ENCODE data around the gene SELENOV. TPM values are rescaled to one million over a fixed set of nuclear protein-coding genes. Genes with fewer than 3 reads are reported as not detected.

Gene SELENOV
- total RNA-seq, 1 experiment from 2014 or later = 0.80 TPM

DNA sequence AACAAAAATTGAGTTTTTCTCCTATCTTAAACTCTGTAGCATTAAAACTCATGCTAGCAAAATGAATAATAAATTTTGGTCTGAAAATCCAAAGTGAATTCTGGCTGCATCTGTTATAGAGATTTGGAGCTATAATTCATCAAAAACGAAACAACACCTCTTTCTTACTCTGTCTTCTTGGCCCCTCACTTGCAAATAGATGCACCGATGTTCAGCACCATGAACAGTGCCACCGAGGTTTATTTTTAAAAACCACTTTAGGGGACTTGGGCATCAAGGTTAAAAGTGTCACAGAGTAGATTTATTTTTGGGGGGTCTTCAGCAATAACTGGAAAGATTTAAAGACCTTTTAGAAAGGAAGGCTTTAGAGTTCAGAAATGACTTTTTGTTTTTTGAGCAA, 51.1 kb downstream of the SELENOV start:
- Histone ChIP-seq H3K27me3 (ENCODE audit: control insufficient read depth, insufficient read depth, low read length) (peaks cover 89% of the 10 kb centered on the region), H3K4me3 (ENCODE audit: low read depth in 2 of 2, low read length in 2 of 2) (no peak overlapping the region), H3K27ac (ENCODE audit: low read length) (no peak overlapping the region), H3K36me3 (ENCODE audit: control insufficient read depth, insufficient read depth, low read length) (no peaks in the 10 kb centered on the region), H3K4me1 (ENCODE audit: control insufficient read depth, insufficient read depth, low read length) (0 out of 2 replicates have a peak, but pooled peaks cover 5% of the 10 kb centered on the region), H3K9me3 (ENCODE audit: control insufficient read depth, insufficient read depth, low read depth, low read length) (no peaks in the 10 kb centered on the region)
- ChIA-PET POLR2A (interaction anchor here (0.7 to 1.0 kb wide), 2 partner anchors 38 to 76 kb away, joined by 3 read pairs; no protein-coding TSS in a partner anchor), CTCF (interaction anchor here (1.5 to 2.1 kb wide), 4 partner anchors 15 to 278 kb away, joined by 3 to 14 read pairs (median 4); no protein-coding TSS in a partner anchor)
- no peak for DNase-seq (ENCODE audit: low read depth, low spot score)
- intact Hi-C loops (cut with micrococcal nuclease; ENCODE audit: unreplicated experiment) (no loop called here), in situ Hi-C loops (cut with HindIII; ENCODE audit: low pct_unique_long_range_greater_than_20kb, low sequenced_read_pairs) (loop anchor here (10.0 kb wide), 1 partner anchor 359 kb away; no protein-coding TSS in a partner anchor)
- no peak for ATAC-seq
- BruUV-seq (replicated peaks) = no TSS peak
- TF ChIP-seq, protein P1, sequence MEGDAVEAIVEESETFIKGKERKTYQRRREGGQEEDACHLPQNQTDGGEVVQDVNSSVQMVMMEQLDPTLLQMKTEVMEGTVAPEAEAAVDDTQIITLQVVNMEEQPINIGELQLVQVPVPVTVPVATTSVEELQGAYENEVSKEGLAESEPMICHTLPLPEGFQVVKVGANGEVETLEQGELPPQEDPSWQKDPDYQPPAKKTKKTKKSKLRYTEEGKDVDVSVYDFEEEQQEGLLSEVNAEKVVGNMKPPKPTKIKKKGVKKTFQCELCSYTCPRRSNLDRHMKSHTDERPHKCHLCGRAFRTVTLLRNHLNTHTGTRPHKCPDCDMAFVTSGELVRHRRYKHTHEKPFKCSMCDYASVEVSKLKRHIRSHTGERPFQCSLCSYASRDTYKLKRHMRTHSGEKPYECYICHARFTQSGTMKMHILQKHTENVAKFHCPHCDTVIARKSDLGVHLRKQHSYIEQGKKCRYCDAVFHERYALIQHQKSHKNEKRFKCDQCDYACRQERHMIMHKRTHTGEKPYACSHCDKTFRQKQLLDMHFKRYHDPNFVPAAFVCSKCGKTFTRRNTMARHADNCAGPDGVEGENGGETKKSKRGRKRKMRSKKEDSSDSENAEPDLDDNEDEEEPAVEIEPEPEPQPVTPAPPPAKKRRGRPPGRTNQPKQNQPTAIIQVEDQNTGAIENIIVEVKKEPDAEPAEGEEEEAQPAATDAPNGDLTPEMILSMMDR (IDR thresholded peaks at IDR 0.05) = no peak; the same call in 1 of the 2 replicates
- TF ChIP-seq SIN3A (IDR thresholded peaks at IDR 0.05; ENCODE audit: borderline replicate concordance, insufficient read depth, low read depth, low read length) = no peak
- TF ChIP-seq POLR2AphosphoS5 (IDR thresholded peaks at IDR 0.05; ENCODE audit: low read depth, low read length) = no peak
- TF ChIP-seq, protein P2, sequence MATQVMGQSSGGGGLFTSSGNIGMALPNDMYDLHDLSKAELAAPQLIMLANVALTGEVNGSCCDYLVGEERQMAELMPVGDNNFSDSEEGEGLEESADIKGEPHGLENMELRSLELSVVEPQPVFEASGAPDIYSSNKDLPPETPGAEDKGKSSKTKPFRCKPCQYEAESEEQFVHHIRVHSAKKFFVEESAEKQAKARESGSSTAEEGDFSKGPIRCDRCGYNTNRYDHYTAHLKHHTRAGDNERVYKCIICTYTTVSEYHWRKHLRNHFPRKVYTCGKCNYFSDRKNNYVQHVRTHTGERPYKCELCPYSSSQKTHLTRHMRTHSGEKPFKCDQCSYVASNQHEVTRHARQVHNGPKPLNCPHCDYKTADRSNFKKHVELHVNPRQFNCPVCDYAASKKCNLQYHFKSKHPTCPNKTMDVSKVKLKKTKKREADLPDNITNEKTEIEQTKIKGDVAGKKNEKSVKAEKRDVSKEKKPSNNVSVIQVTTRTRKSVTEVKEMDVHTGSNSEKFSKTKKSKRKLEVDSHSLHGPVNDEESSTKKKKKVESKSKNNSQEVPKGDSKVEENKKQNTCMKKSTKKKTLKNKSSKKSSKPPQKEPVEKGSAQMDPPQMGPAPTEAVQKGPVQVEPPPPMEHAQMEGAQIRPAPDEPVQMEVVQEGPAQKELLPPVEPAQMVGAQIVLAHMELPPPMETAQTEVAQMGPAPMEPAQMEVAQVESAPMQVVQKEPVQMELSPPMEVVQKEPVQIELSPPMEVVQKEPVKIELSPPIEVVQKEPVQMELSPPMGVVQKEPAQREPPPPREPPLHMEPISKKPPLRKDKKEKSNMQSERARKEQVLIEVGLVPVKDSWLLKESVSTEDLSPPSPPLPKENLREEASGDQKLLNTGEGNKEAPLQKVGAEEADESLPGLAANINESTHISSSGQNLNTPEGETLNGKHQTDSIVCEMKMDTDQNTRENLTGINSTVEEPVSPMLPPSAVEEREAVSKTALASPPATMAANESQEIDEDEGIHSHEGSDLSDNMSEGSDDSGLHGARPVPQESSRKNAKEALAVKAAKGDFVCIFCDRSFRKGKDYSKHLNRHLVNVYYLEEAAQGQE (IDR thresholded peaks at IDR 0.05; ENCODE audit: insufficient read depth in 1 of 2, low read depth in 2 of 2, low read length in 1 of 2) = no peak
- TF ChIP-seq TCF7L2 (IDR thresholded peaks at IDR 0.05; ENCODE audit: low read depth, low read length) = no peak

DNA sequence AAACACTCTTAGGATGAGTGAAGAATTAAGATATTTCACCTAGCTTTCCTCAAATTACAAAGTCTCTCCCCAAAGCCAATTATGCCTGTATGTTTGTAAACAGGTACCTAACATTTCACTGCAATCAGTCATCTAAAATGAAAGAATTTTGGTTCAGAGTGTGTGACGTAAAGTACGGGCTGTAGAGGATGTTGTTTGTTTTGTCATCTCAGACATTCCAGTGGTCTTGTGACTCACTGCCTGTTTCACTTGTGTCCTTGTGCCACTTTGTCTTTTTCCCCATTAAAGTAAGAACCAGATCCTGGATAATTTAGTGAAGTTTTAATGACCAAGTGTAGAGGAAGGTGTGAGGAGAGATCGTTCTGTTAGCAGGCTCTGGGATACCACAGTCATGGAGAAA, 53.7 kb downstream of the SELENOV start:
- no TSS peak for BruUV-seq (replicated peaks)
- DNase-seq (ENCODE audit: low read depth, low spot score) (peak; percentile 83), ATAC-seq (peak; percentile 59)
- in situ Hi-C loops (cut with HindIII; ENCODE audit: low pct_unique_long_range_greater_than_20kb, low sequenced_read_pairs) = loop anchor here (10.0 kb wide), 1 partner anchor 356 kb away; no protein-coding TSS in a partner anchor
- CTCF ChIA-PET = no interaction called here
- Histone ChIP-seq H3K27ac (ENCODE audit: low read length) (no peak overlapping the region), H3K27me3 (ENCODE audit: control insufficient read depth, insufficient read depth, low read length) (peaks cover 85% of the 10 kb centered on the region), H3K4me1 (ENCODE audit: control insufficient read depth, insufficient read depth, low read length) (0 out of 2 replicates have a peak, but pooled peaks cover 5% of the 10 kb centered on the region), H3K4me3 (ENCODE audit: low read depth in 2 of 2, low read length in 2 of 2) (no peak overlapping the region), H3K9me3 (ENCODE audit: control insufficient read depth, insufficient read depth, low read depth, low read length) (no peaks in the 10 kb centered on the region), H3K36me3 (ENCODE audit: control insufficient read depth, insufficient read depth, low read length) (no peaks in the 10 kb centered on the region)
- POLR2A ChIA-PET = interaction anchor here (0.5 kb wide), 1 partner anchor 20 kb away, joined by 8 read pairs; no protein-coding TSS in a partner anchor
- TF ChIP-seq SIN3A (IDR thresholded peaks at IDR 0.05; ENCODE audit: borderline replicate concordance, insufficient read depth, low read depth, low read length) = no peak
- no peak for TF ChIP-seq TCF7L2 (IDR thresholded peaks at IDR 0.05; ENCODE audit: low read depth, low read length)
- TF ChIP-seq, protein P1 (IDR thresholded peaks at IDR 0.05) = no peak
- no peak for TF ChIP-seq POLR2AphosphoS5 (IDR thresholded peaks at IDR 0.05; ENCODE audit: low read depth, low read length)
- TF ChIP-seq, protein P2 (IDR thresholded peaks at IDR 0.05; ENCODE audit: insufficient read depth in 1 of 2, low read depth in 2 of 2, low read length in 1 of 2) = no peak
- intact Hi-C loops (cut with micrococcal nuclease; ENCODE audit: unreplicated experiment) = no loop called here
